ENCODE measurements around the gene PRKCH.

GRCh38 chr14:61498811-61499210, 177.4 kb downstream of the PRKCH start:
- no peak for TF ChIP-seq CTCF (IDR thresholded peaks at IDR 0.05)
- TF ChIP-seq POLR2AphosphoS5 (IDR thresholded peaks at IDR 0.05) = peak; percentile 82
